H1 (cell line): ENCODE measurements around the gene KHDRBS1. TPM values are rescaled to one million over a fixed set of nuclear protein-coding genes. Genes with fewer than 3 reads are reported as not detected.
"Not testable (repeated sequence)": the region's sequence is repeated elsewhere in the genome, so short reads cannot be mapped to it uniquely, and the experiment has no call there.

Source experiments
- CTCF ChIA-PET: fragments of 300-600 bp; sonication (Branson Sonifier 250); formaldehyde crosslinking; loops from one replicate; lab custom pipeline; 2021; ENCODE audit not compliant: partially characterized antibody; lab: Charles Lee
- POLR2A ChIA-PET: fragments of 300-600 bp; sonication (Branson Sonifier 250); formaldehyde crosslinking; loops from one replicate; lab custom pipeline; 2021; ENCODE audit warnings: inconsistent platforms; ENCODE audit not compliant: partially characterized antibody; lab: Charles Lee
- DNase-seq, 2 experiments: peaks; one replicate each; pipeline versions ENCODE4 v3.0.0 to v3.0.0-alpha.2; 2010 to 2022; ENCODE audit warnings: low spot score in 2 of 2, low read depth in 1 of 2, mixed read lengths in 1 of 2
- FAIRE-seq: peaks from 2 replicates; lab custom pipeline; 2011; peaks lifted over from hg19 to GRCh38; lab: Jason Lieb, UNC
- H2AFZ ChIP-seq: 2 replicates; pipeline ENCODE4 v1.8.1; 2012; ENCODE audit warnings: low read length, inconsistent platforms
- H2AK5ac ChIP-seq: 2 replicates; pipeline ENCODE4 v1.6.1; 2013; ENCODE audit warnings: low read depth, low read length
- H2BK120ac ChIP-seq: replicated peaks from 2 replicates; pipeline ENCODE3; 2013; ENCODE audit warnings: low read depth, low read length, inconsistent platforms
- H2BK12ac ChIP-seq: 2 replicates; pipeline ENCODE4 v1.6.1; 2013; ENCODE audit warnings: low read depth, low read length
- H2BK15ac ChIP-seq: 2 replicates; pipeline ENCODE4 v1.6.1; 2013; ENCODE audit warnings: low read length
- H2BK20ac ChIP-seq: 2 replicates; pipeline ENCODE4 v1.6.1; 2013; ENCODE audit warnings: low read length
- H2BK5ac ChIP-seq: 2 replicates; pipeline ENCODE4 v1.6.1; 2013; ENCODE audit warnings: low read depth, low read length
- H3K14ac ChIP-seq: 2 replicates; pipeline ENCODE4 v1.6.1; 2013; ENCODE audit warnings: inconsistent platforms; ENCODE audit not compliant: insufficient read length
- H3K18ac ChIP-seq: 2 replicates; pipeline ENCODE4 v1.6.1; 2013; ENCODE audit warnings: low read length; ENCODE audit errors: extremely low read depth
- H3K23ac ChIP-seq: 2 replicates; pipeline ENCODE4 v1.6.1; 2013; ENCODE audit warnings: inconsistent platforms; ENCODE audit not compliant: insufficient read length
- H3K23me2 ChIP-seq: 2 replicates; pipeline ENCODE4 v1.6.1; 2013; ENCODE audit warnings: low read depth, low read length
- H3K27ac ChIP-seq: 2 replicates; pipeline ENCODE4 v1.6.1; 2011; ENCODE audit warnings: low read depth, low read length, inconsistent platforms
- H3K27me3 ChIP-seq, 4 experiments: replicated peaks in 1 of 4; 1 replicate in 1 of 4; 2 replicates in 3 of 4; pipeline versions ENCODE4 v1.6.1 to v1.8.1; 2011 to 2013; ENCODE audit warnings: low read length in 3 of 4, mild to moderate bottlenecking in 3 of 4, inconsistent platforms in 2 of 4, mixed read lengths in 2 of 4, moderate library complexity in 1 of 4; ENCODE audit not compliant: control insufficient read depth in 3 of 4, insufficient read depth in 3 of 4; ENCODE audit errors: extremely low read depth in 1 of 4
- H3K36me3 ChIP-seq, 4 experiments: 2 replicates each; pipeline versions ENCODE4 v1.6.1 to v1.8.1; 2011 to 2013; ENCODE audit warnings: mild to moderate bottlenecking in 4 of 4, low read length in 3 of 4, moderate library complexity in 2 of 4, control low read depth in 1 of 4, inconsistent platforms in 1 of 4; ENCODE audit not compliant: insufficient read depth in 4 of 4, control insufficient read depth in 2 of 4
- H3K4ac ChIP-seq: replicated peaks from 2 replicates; pipeline ENCODE3; 2013; ENCODE audit warnings: low read length, low read depth, mixed read lengths, inconsistent platforms; ENCODE audit not compliant: insufficient read length
- H3K4me1 ChIP-seq, 4 experiments: replicated peaks in 1 of 4; 1 replicate in 1 of 4; 2 replicates in 3 of 4; pipeline versions ENCODE4 v1.6.1 to v1.8.1; 2011 to 2013; ENCODE audit warnings: low read length in 3 of 4, inconsistent platforms in 2 of 4, mixed read lengths in 1 of 4; ENCODE audit not compliant: insufficient read depth in 4 of 4, control insufficient read depth in 3 of 4
- H3K4me2 ChIP-seq, 2 experiments: 2 replicates each; pipeline versions ENCODE4 v1.6.1 to v1.8.1; 2011 to 2013; ENCODE audit warnings: low read depth in 2 of 2, low read length in 2 of 2, control low read depth in 1 of 2, inconsistent platforms in 1 of 2, mild to moderate bottlenecking in 1 of 2; ENCODE audit not compliant: insufficient read depth in 1 of 2
- H3K4me3 ChIP-seq, 4 experiments: fragments of 200-600, 300-600 bp in 1 of 4; sonication (generic), shearing (Covaris generic), sonication (Bioruptor Twin) in 1 of 4; 2 replicates each; pipeline versions ENCODE4 v1.5.1 to v1.8.1; 2011 to 2016; ENCODE audit warnings: low read length in 4 of 4, low read depth in 3 of 4, control low read depth in 2 of 4, inconsistent platforms in 2 of 4, mild to moderate bottlenecking in 2 of 4, mixed read lengths in 1 of 4, moderate library complexity in 1 of 4; ENCODE audit not compliant: insufficient read depth in 2 of 4; ENCODE audit errors: extremely low read depth in 1 of 4
- H3K56ac ChIP-seq: replicated peaks from 2 replicates; pipeline ENCODE3; 2013; ENCODE audit warnings: low read depth, mild to moderate bottlenecking, mixed read lengths, low read length, inconsistent platforms; ENCODE audit not compliant: insufficient read length
- H3K79me1 ChIP-seq: 2 replicates; pipeline ENCODE4 v1.6.1; 2013; ENCODE audit warnings: low read depth, low read length, control low read depth
- H3K79me2 ChIP-seq, 2 experiments: 2 replicates each; pipeline versions ENCODE4 v1.6.1 to v1.8.1; 2012 to 2013; ENCODE audit warnings: low read length in 2 of 2, mild to moderate bottlenecking in 2 of 2, inconsistent platforms in 1 of 2; ENCODE audit not compliant: insufficient read depth in 2 of 2, control insufficient read depth in 1 of 2
- H3K9ac ChIP-seq, 4 experiments: replicated peaks in 1 of 4; 1 replicate in 1 of 4; 2 replicates in 3 of 4; pipeline versions ENCODE4 v1.6.1 to v1.8.1; 2011 to 2013; ENCODE audit warnings: low read depth in 3 of 4, low read length in 3 of 4, control low read depth in 2 of 4, mild to moderate bottlenecking in 2 of 4, moderate library complexity in 2 of 4, inconsistent platforms in 1 of 4; ENCODE audit errors: extremely low read depth in 1 of 4
- H3K9me3 ChIP-seq, 2 experiments: 2 replicates each; pipeline versions ENCODE4 v1.6.1 to v1.8.1; 2012 to 2013; ENCODE audit warnings: mild to moderate bottlenecking in 2 of 2, moderate library complexity in 2 of 2, control low read depth in 1 of 2, inconsistent platforms in 1 of 2, low read depth in 1 of 2, low read length in 1 of 2, mixed read lengths in 1 of 2; ENCODE audit not compliant: insufficient read depth in 2 of 2
- H4K20me1 ChIP-seq, 2 experiments: replicated peaks in 1 of 2; 2 replicates each; pipeline versions ENCODE3 to v1.8.1; 2011 to 2013; ENCODE audit warnings: inconsistent platforms in 2 of 2, low read length in 2 of 2, mild to moderate bottlenecking in 1 of 2; ENCODE audit not compliant: insufficient read depth in 2 of 2, control insufficient read depth in 1 of 2
- H4K5ac ChIP-seq: 2 replicates; pipeline ENCODE4 v1.6.1; 2013; ENCODE audit warnings: low read length, low read depth, mixed read lengths, inconsistent platforms; ENCODE audit not compliant: insufficient read length
- H4K8ac ChIP-seq: 2 replicates; pipeline ENCODE4 v1.8.0; 2013; ENCODE audit warnings: mild to moderate bottlenecking, moderate library complexity, low read length, inconsistent platforms; ENCODE audit not compliant: insufficient read depth; ENCODE audit errors: extremely low read depth
- H4K91ac ChIP-seq: replicated peaks from 2 replicates; pipeline ENCODE3; 2013; ENCODE audit warnings: low read length, mixed read lengths, inconsistent platforms; ENCODE audit not compliant: insufficient read length
- WGBS, 2 experiments: shearing (Covaris generic) in 1 of 2; methylation state at CpG; one replicate each; pipeline versions ENCODE4 v1.1.6 to v1.1.7; 2013 to 2015; ENCODE audit warnings: low lambda C conversion rate in 2 of 2, mixed read lengths in 2 of 2, inconsistent platforms in 1 of 2, low coverage in 1 of 2, missing lambda C conversion rate in 1 of 2; ENCODE audit not compliant: insufficient replicate concordance in 2 of 2, insufficient coverage in 1 of 2, insufficient read length in 1 of 2; ENCODE audit errors: extremely low coverage in 1 of 2, missing lambda C conversion rate in 1 of 2; 5-methylcytosine and 5-hydroxymethylcytosine counted together
- polyA plus RNA-seq, 7 experiments: library from polyadenylated mRNA; depleted of rRNA in 3 of 7; stranded (reverse) in 5 of 7; unstranded in 2 of 7; fragments of >200 nt in 5 of 7; fragments of 200-250 nt in 2 of 7; gene quantifications; 1 replicate in 5 of 7; 2 replicates in 1 of 7; 4 replicates in 1 of 7; pipeline versions ENCODE4 v1.2.1 to v1.2.3, GENCODE V29; 2011 to 2013; ENCODE audit warnings: missing spikeins in 2 of 7, mixed read lengths in 2 of 7
- total RNA-seq: library from RNA; stranded (reverse); fragmentation: NEBNext Ultra II Directional; extraction: Animal tissue kit (Norgen Biotek cat#: 25700); gene quantifications from 2 replicates; pipeline ENCODE4 v1.2.1, GENCODE V29; 2021

KHDRBS1 gene
- total and polyA plus RNA-seq, 2 of the 8 experiments (the other 6 are each of a cell fraction or from before 2014, with no cell fraction given): 53.8 to 284 TPM

- H3K79me2 ChIP-seq, H3K4ac ChIP-seq, H3K9ac ChIP-seq, H3K56ac ChIP-seq, H3K27me3 ChIP-seq, H3K4me3 ChIP-seq, H3K9me3 ChIP-seq, H3K14ac ChIP-seq, H4K91ac ChIP-seq, H3K79me1 ChIP-seq, H2BK12ac ChIP-seq, H3K27ac ChIP-seq, H4K5ac ChIP-seq, H2AFZ ChIP-seq, H2BK15ac ChIP-seq, H2BK20ac ChIP-seq, H3K4me1 ChIP-seq, DNase-seq, H2BK5ac ChIP-seq, H3K36me3 ChIP-seq, H3K23ac ChIP-seq, H3K4me2 ChIP-seq, H4K8ac ChIP-seq, H4K20me1 ChIP-seq, H2BK120ac ChIP-seq, H3K18ac ChIP-seq, H3K23me2 ChIP-seq, H2AK5ac ChIP-seq, FAIRE-seq: not testable (repeated sequence)
- CTCF ChIA-PET: interaction anchor here (0.9 kb wide), 1 partner anchor 30 kb away, joined by 3 read pairs; no protein-coding TSS in a partner anchor
- POLR2A ChIA-PET: interaction anchor here (0.6 kb wide), 1 partner anchor 11 kb away, joined by 3 read pairs; no protein-coding TSS in a partner anchor
- 96% methylated on average over 5 of the region's 5 CpGs; no CpG with 5 or more reads in 1 of the 2 experiments for WGBS, 2 experiments
These were observed 17.5 kb upstream of the KHDRBS1 start for GRCh38 chr1:31996121-31996520.
